Neuronal stem cell (in vitro differentiated cells): Measurements from ENCODE around the gene ACOT11.
A peak's percentile ranks its signal among the peaks of the same experiment; 100 is the strongest.
"Not testable (repeated sequence)": the region's sequence is repeated elsewhere in the genome, so short reads cannot be mapped to it uniquely, and the experiment has no call there.

Experiments used
- DNase-seq: peaks from one replicate; pipeline ENCODE4 v3.0.0-alpha.2; 2013; ENCODE audit warnings: low spot score
- H2AFZ ChIP-seq: one replicate; pipeline ENCODE4 v1.6.1; 2013; ENCODE audit warnings: mild to moderate bottlenecking, low read length, inconsistent platforms
- H2AK5ac ChIP-seq: 2 replicates; pipeline ENCODE4 v1.6.1; 2013; ENCODE audit warnings: low read depth, mild to moderate bottlenecking, inconsistent platforms, low read length, moderate library complexity, mixed read lengths
- H2BK120ac ChIP-seq: 2 replicates; pipeline ENCODE4 v1.6.1; 2013; ENCODE audit warnings: low read depth, mild to moderate bottlenecking, inconsistent platforms, low read length, moderate library complexity, mixed read lengths
- H2BK12ac ChIP-seq: one replicate; pipeline ENCODE4 v1.6.1; 2013; ENCODE audit warnings: low read length, inconsistent platforms
- H2BK15ac ChIP-seq: 2 replicates; pipeline ENCODE4 v1.6.1; 2013; ENCODE audit warnings: mild to moderate bottlenecking, low read length, inconsistent platforms, mixed read lengths
- H2BK5ac ChIP-seq: one replicate; pipeline ENCODE4 v1.6.1; 2013; ENCODE audit warnings: inconsistent platforms, mild to moderate bottlenecking, low read length, moderate library complexity
- H3K14ac ChIP-seq: one replicate; pipeline ENCODE4 v1.6.1; 2013; ENCODE audit warnings: low read length, inconsistent platforms
- H3K18ac ChIP-seq: 2 replicates; pipeline ENCODE4 v1.6.1; 2013; ENCODE audit warnings: low read length, inconsistent platforms
- H3K23ac ChIP-seq: 2 replicates; pipeline ENCODE4 v1.6.1; 2013; ENCODE audit warnings: low read depth, mild to moderate bottlenecking, mixed read lengths, low read length, inconsistent platforms; ENCODE audit not compliant: poor library complexity
- H3K27ac ChIP-seq: replicated peaks from 3 replicates; pipeline ENCODE4 v1.5.1; 2013; ENCODE audit warnings: low read length, inconsistent platforms
- H3K27me3 ChIP-seq, 3 experiments: 2 replicates each; pipeline ENCODE4 v1.6.1; 2013; ENCODE audit warnings: low read length in 3 of 3, mild to moderate bottlenecking in 2 of 3, inconsistent platforms in 1 of 3, low read depth in 1 of 3, mixed read lengths in 1 of 3, moderate library complexity in 1 of 3; ENCODE audit not compliant: control insufficient read depth in 3 of 3, insufficient read depth in 3 of 3
- H3K36me3 ChIP-seq, 2 donors: replicated peaks in 1 of 2; 2 replicates each; pipeline ENCODE4 v1.6.1; 2013; ENCODE audit warnings: low read length in 2 of 2; ENCODE audit not compliant: control insufficient read depth in 2 of 2, insufficient read depth in 2 of 2
- H3K4ac ChIP-seq: 2 replicates; pipeline ENCODE4 v1.6.1; 2013; ENCODE audit warnings: inconsistent platforms, mild to moderate bottlenecking, low read length, moderate library complexity
- H3K4me1 ChIP-seq, 2 donors: 1 replicate in 1 of 2; 2 replicates in 1 of 2; pipeline ENCODE4 v1.6.1; 2013; ENCODE audit warnings: low read length in 2 of 2, low read depth in 1 of 2; ENCODE audit not compliant: control insufficient read depth in 2 of 2, insufficient read depth in 1 of 2
- H3K4me2 ChIP-seq: one replicate; pipeline ENCODE4 v1.6.1; 2013; ENCODE audit warnings: mild to moderate bottlenecking, low read length, inconsistent platforms; ENCODE audit not compliant: insufficient read depth, poor library complexity, severe bottlenecking
- H3K4me3 ChIP-seq, 2 donors: 2 replicates each; pipeline ENCODE4 v1.5.1; 2013; ENCODE audit warnings: low read length in 2 of 2, mild to moderate bottlenecking in 2 of 2, inconsistent platforms in 1 of 2, moderate library complexity in 1 of 2
- H3K79me1 ChIP-seq: one replicate; pipeline ENCODE4 v1.6.1; 2013; ENCODE audit warnings: low read depth, mild to moderate bottlenecking, inconsistent platforms, low read length, moderate library complexity
- H3K9ac ChIP-seq: one replicate; pipeline ENCODE4 v1.6.1; 2013; ENCODE audit warnings: mild to moderate bottlenecking, low read depth, low read length, inconsistent platforms; ENCODE audit not compliant: poor library complexity
- H3K9me3 ChIP-seq, 2 donors: replicated peaks in 1 of 2; 2 replicates each; pipeline versions ENCODE3 to v1.6.1; 2013; ENCODE audit warnings: low read length in 2 of 2, mild to moderate bottlenecking in 2 of 2, inconsistent platforms in 1 of 2, low read depth in 1 of 2, mixed read lengths in 1 of 2, moderate library complexity in 1 of 2; ENCODE audit not compliant: control insufficient read depth in 2 of 2, insufficient read depth in 1 of 2
- H4K8ac ChIP-seq: one replicate; pipeline ENCODE4 v1.6.1; 2013; ENCODE audit warnings: low read depth, mild to moderate bottlenecking, inconsistent platforms, low read length, moderate library complexity
- H4K91ac ChIP-seq: one replicate; pipeline ENCODE4 v1.6.1; 2013; ENCODE audit warnings: low read length, low read depth, mild to moderate bottlenecking, inconsistent platforms; ENCODE audit not compliant: poor library complexity
- WGBS, 2 donors: extraction: QIAGEN DNeasy Blood & Tissue Kit; methylation state at CpG; one replicate each; pipeline ENCODE4 v1.1.7; 2013; ENCODE audit warnings: missing lambda C conversion rate in 2 of 2, mixed read lengths in 1 of 2; ENCODE audit not compliant: insufficient read length in 2 of 2, insufficient replicate concordance in 1 of 2; ENCODE audit errors: extremely low coverage in 2 of 2; 5-methylcytosine and 5-hydroxymethylcytosine counted together

Gene ACOT11

GRCh38 chr1:54506594-54506993 is 41.4 kb upstream of the ACOT11 start:
- H3K4me1 ChIP-seq = no peaks in the 10 kb centered on the region
- H2BK12ac ChIP-seq = no peak overlapping the region
- H3K27me3 ChIP-seq = peaks cover 0 to 2% (median 0%) of the 10 kb centered on the region in 3 experiments
- H3K23ac ChIP-seq = no peak overlapping the region
- H3K4me2 ChIP-seq = no peak overlapping the region
- H3K14ac ChIP-seq = no peak overlapping the region
- no peak overlapping the region for H3K9ac ChIP-seq
- H3K9me3 ChIP-seq = no peaks in the 10 kb centered on the region
- H4K91ac ChIP-seq = no peak overlapping the region
- WGBS, 2 donors = no CpG with 5 or more reads among the region's 6 CpGs
- H4K8ac ChIP-seq = no peak overlapping the region
- no peak overlapping the region for H2BK5ac ChIP-seq
- H3K27ac ChIP-seq = no peak overlapping the region
- H3K79me1 ChIP-seq = no peaks in the 10 kb centered on the region
- no peak overlapping the region for H2BK15ac ChIP-seq
- H3K4ac ChIP-seq = no peak overlapping the region
- no peak overlapping the region for H3K18ac ChIP-seq
- H3K4me3 ChIP-seq = no peak overlapping the region
- no peak overlapping the region for H2AFZ ChIP-seq
- no peaks in the 10 kb centered on the region for H3K36me3 ChIP-seq
- H2BK120ac ChIP-seq = no peak overlapping the region
- H2AK5ac ChIP-seq = no peak overlapping the region
- DNase-seq = no peak

DNA sequence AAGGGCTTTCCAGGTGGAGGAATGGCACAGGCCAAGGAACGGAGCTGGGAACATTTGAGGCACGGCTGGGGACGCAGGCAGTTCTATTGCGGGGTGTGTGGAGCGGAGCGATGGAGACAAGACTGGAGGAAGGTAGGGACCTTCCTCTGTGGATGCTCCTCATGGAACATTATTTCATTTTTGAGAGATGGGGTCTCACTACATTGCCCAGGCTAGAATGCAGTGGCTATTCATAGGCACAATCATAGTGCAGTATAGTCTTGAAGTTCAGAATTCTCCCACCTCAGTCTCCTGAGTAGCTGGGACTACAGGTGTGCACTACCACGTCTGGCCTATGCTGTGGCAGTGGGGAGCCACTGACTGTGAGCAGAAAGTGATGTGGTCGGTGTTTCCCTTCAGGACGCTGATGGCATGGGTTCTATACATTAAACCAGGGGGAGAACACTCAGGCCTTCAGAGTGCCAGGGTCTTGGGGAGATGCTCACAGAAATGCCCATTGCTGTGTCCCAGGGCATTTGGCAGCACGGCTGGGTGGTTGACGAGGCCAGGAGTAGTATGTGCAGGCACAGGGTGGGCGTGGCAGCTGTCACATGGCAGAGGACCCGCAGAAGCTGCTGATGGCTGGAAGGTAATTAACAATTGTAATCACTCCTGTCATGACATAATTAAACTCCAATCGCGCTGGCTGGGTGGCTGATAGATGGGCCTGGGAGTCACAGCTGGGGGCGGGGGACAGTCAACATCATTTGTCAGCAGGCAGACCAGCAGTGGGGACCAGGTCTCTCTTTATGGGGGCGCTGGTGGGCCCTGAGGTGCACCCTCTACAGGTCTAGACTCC is 40.8 kb upstream of the ACOT11 start:
- DNase-seq = no peak
- H4K8ac ChIP-seq = no peak overlapping the region

DNA sequence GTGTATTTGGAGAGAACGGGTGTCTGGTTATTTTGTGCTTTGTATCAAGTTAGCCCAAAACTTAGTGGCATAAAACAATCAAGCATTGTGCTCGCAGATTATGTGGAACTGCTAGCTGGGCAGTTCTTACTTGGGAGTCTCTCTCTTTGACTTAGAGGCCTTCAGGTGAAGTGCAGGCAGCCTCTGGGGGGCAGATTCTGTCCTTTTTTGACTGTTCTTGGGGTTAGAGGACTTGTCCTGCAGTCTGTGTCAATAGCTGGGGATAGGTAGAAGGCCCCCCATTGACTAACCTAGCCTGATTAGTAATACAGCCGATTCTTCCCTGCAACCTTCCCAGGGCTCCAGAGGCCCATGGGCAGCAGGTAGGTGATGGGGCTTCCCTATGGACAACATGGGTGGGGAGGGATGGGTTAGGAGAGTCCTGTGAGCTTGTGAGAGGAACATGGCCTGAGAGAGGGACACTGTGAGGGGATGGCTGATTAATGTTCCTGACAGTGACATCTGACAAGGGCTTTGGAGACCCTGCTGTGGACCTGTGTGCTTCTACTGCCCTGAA is 37.2 kb upstream of the ACOT11 start:
- no CpG with 5 or more reads among the region's 3 CpGs for WGBS, 2 donors
- Histone ChIP-seq H3K4me1 (no peaks in the 10 kb centered on the region), H4K8ac (no peak overlapping the region), H3K27ac (no peak overlapping the region), H3K36me3 (no peaks in the 10 kb centered on the region), H3K9me3 (no peaks in the 10 kb centered on the region), H2BK12ac (no peak overlapping the region), H3K4me3 (no peak overlapping the region), H2BK5ac (no peak overlapping the region), H2AFZ (no peak overlapping the region), H3K27me3 (no peaks in the 10 kb centered on the region), H2BK120ac (no peak overlapping the region), H2BK15ac (no peak overlapping the region), H4K91ac (no peak overlapping the region), H3K79me1 (no peaks in the 10 kb centered on the region), H3K4me2 (no peak overlapping the region), H3K9ac (no peak overlapping the region), H3K4ac (no peak overlapping the region), H3K23ac (no peak overlapping the region), H3K14ac (peak overlapping the region; percentile 47), H3K18ac (no peak overlapping the region), H2AK5ac (no peak overlapping the region)
- no peak for DNase-seq

More for the DNA sequence above, 40.8 kb upstream of the ACOT11 start:
- Histone ChIP-seq H3K18ac (no peak overlapping the region), H2AK5ac (no peak overlapping the region), H2BK12ac (no peak overlapping the region), H3K23ac (no peak overlapping the region), H2BK15ac (no peak overlapping the region), H3K4me2 (no peak overlapping the region), H4K91ac (no peak overlapping the region), H3K4me1 (no peaks in the 10 kb centered on the region), H3K79me1 (no peaks in the 10 kb centered on the region), H3K9me3 (no peaks in the 10 kb centered on the region), H2BK120ac (no peak overlapping the region), H2AFZ (no peak overlapping the region), H3K9ac (no peak overlapping the region), H2BK5ac (no peak overlapping the region), H3K27me3 (no peaks in the 10 kb centered on the region), H3K4me3 (no peak overlapping the region), H3K27ac (no peak overlapping the region), H3K36me3 (no peaks in the 10 kb centered on the region), H3K14ac (no peak overlapping the region), H3K4ac (no peak overlapping the region)
- no CpG with 5 or more reads among the region's 17 CpGs for WGBS, 2 donors

GRCh38 chr1:54513921-54514580 is 34.0 kb upstream of the ACOT11 start:
- WGBS, 2 donors = no CpG with 5 or more reads among the region's 24 CpGs
- H3K4me1 ChIP-seq, H3K14ac ChIP-seq, H3K9ac ChIP-seq, H2BK12ac ChIP-seq, H3K4ac ChIP-seq, H4K8ac ChIP-seq, H3K4me3 ChIP-seq, H2BK15ac ChIP-seq, H3K27ac ChIP-seq, H3K79me1 ChIP-seq, H3K4me2 ChIP-seq, H2BK120ac ChIP-seq, H3K36me3 ChIP-seq, H2BK5ac ChIP-seq, H2AFZ ChIP-seq, H3K18ac ChIP-seq, H2AK5ac ChIP-seq, H3K27me3 ChIP-seq, DNase-seq, H3K9me3 ChIP-seq, H3K23ac ChIP-seq, H4K91ac ChIP-seq: not testable (repeated sequence)
